ENCODE measurements around the gene ANKRD33B. TPM values are rescaled to one million over a fixed set of nuclear protein-coding genes. Genes with fewer than 3 reads are reported as not detected.

ANKRD33B gene
- total and polyA plus RNA-seq, 2 experiments from 2014 or later = 2.9 to 15.4 TPM

GRCh38 chr5:10528056-10528816 is 35.6 kb upstream of the ANKRD33B start:
- peak overlapping the region; percentile 26; the same call in 1 of the 2 replicates for H3K27ac ChIP-seq (ENCODE audit: low read depth)
- H3K4me1 Mint-ChIP-seq = peaks cover 28% of the 10 kb centered on the region
- no peak overlapping the region for H3K27ac Mint-ChIP-seq
- H2AFZ ChIP-seq = peak overlapping the region; percentile 92
- 0 out of 2 replicates have a peak, but pooled peaks cover 3% of the 10 kb centered on the region for H3K4me1 ChIP-seq (ENCODE audit: insufficient read depth)
- peaks cover 8% of the 10 kb centered on the region for H3K9me3 Mint-ChIP-seq
- no peaks in the 10 kb centered on the region for H3K27me3 ChIP-seq (ENCODE audit: insufficient read depth)
- no peak for DNase-seq (ENCODE audit: low spot score)
- H3K4me3 Mint-ChIP-seq = no peak overlapping the region
- TF ChIP-seq CTCF (conservative IDR thresholded peaks at IDR 0.05; ENCODE audit: low read depth in 2 of 2) (peak; percentile 38 to 43; a peak in 3 of 4 replicates), EZH2 (IDR thresholded peaks at IDR 0.05; ENCODE audit: low read depth, unreplicated experiment) (no peak)
- H4K20me1 ChIP-seq (replicated peaks; ENCODE audit: insufficient read depth) = no peaks in the 10 kb centered on the region
- no peak overlapping the region for H3K4me3 ChIP-seq
- no peaks in the 10 kb centered on the region for H3K79me2 ChIP-seq (replicated peaks; ENCODE audit: insufficient read depth)
- 0 out of 2 replicates have a peak, but pooled peaks cover 6% of the 10 kb centered on the region for H3F3A ChIP-seq (replicated peaks; ENCODE audit: low read depth)
- peak; percentile 20; the same call in 2 of the 3 replicates for ATAC-seq
- H3K9me2 ChIP-seq (ENCODE audit: insufficient read depth) = no peaks in the 10 kb centered on the region
- H3K36me3 Mint-ChIP-seq (ENCODE audit: low read depth) = peaks cover 1% of the 10 kb centered on the region; the same call in 1 of the 3 replicates
- no peak overlapping the region for H3K4me2 ChIP-seq
- peaks cover 7% of the 10 kb centered on the region for H3K27me3 Mint-ChIP-seq (ENCODE audit: insufficient read depth, low read depth, poor library complexity)
- H3K36me3 ChIP-seq (ENCODE audit: insufficient read depth) = no peaks in the 10 kb centered on the region

GRCh38 chr5:10528827-10529226 is 35.0 kb upstream of the ANKRD33B start:
- no peak for ATAC-seq
- Histone ChIP-seq H3K27ac (ENCODE audit: low read depth) (no peak overlapping the region), H4K20me1 (replicated peaks; ENCODE audit: insufficient read depth) (no peaks in the 10 kb centered on the region), H2AFZ (no peak overlapping the region), H3K4me3 (no peak overlapping the region), H3K4me2 (no peak overlapping the region), H3K4me1 (ENCODE audit: insufficient read depth) (0 out of 2 replicates have a peak, but pooled peaks cover 3% of the 10 kb centered on the region), H3F3A (replicated peaks; ENCODE audit: low read depth) (0 out of 2 replicates have a peak, but pooled peaks cover 6% of the 10 kb centered on the region), H3K27me3 (ENCODE audit: insufficient read depth) (no peaks in the 10 kb centered on the region), H3K36me3 (ENCODE audit: insufficient read depth) (no peaks in the 10 kb centered on the region), H3K9me2 (ENCODE audit: insufficient read depth) (no peaks in the 10 kb centered on the region), H3K79me2 (replicated peaks; ENCODE audit: insufficient read depth) (no peaks in the 10 kb centered on the region)
- Mint-ChIP-seq H3K27me3 (ENCODE audit: insufficient read depth, low read depth, poor library complexity) (peaks cover 7% of the 10 kb centered on the region), H3K4me3 (no peak overlapping the region), H3K27ac (peak overlapping the region; percentile 64), H3K9me3 (peaks cover 2% of the 10 kb centered on the region; the same call in 1 of the 3 replicates), H3K36me3 (ENCODE audit: low read depth) (no peaks in the 10 kb centered on the region), H3K4me1 (peaks cover 28% of the 10 kb centered on the region)
- no peak for DNase-seq (ENCODE audit: low spot score)
- no peak for TF ChIP-seq STAT1 (IDR thresholded peaks at IDR 0.05; ENCODE audit: unreplicated experiment)

- no peak overlapping the region for H3K27ac ChIP-seq (ENCODE audit: low read depth)
- H3F3A ChIP-seq (replicated peaks; ENCODE audit: low read depth) = 0 out of 2 replicates have a peak, but pooled peaks cover 6% of the 10 kb centered on the region
- Mint-ChIP-seq H3K9me3 (no peaks in the 10 kb centered on the region), H3K36me3 (ENCODE audit: low read depth) (no peaks in the 10 kb centered on the region), H3K27me3 (ENCODE audit: insufficient read depth, low read depth, poor library complexity) (peaks cover 12% of the 10 kb centered on the region), H3K27ac (no peak overlapping the region), H3K4me3 (no peak overlapping the region), H3K4me1 (peaks cover 16% of the 10 kb centered on the region)
- no peak for DNase-seq (ENCODE audit: low spot score)
- ATAC-seq = no peak
- no peaks in the 10 kb centered on the region for H3K79me2 ChIP-seq (replicated peaks; ENCODE audit: insufficient read depth)
- H3K4me2 ChIP-seq = no peak overlapping the region
- H3K27me3 ChIP-seq (ENCODE audit: insufficient read depth) = no peaks in the 10 kb centered on the region
- H3K4me1 ChIP-seq (ENCODE audit: insufficient read depth) = 0 out of 2 replicates have a peak, but pooled peaks cover 3% of the 10 kb centered on the region
- no peaks in the 10 kb centered on the region for H3K9me2 ChIP-seq (ENCODE audit: insufficient read depth)
- no peaks in the 10 kb centered on the region for H3K36me3 ChIP-seq (ENCODE audit: insufficient read depth)
- no peak overlapping the region for H3K4me3 ChIP-seq
- H4K20me1 ChIP-seq (replicated peaks; ENCODE audit: insufficient read depth) = no peaks in the 10 kb centered on the region
- H2AFZ ChIP-seq = no peak overlapping the region
- TF ChIP-seq EZH2 (IDR thresholded peaks at IDR 0.05; ENCODE audit: low read depth, unreplicated experiment) (no peak), CTCF (conservative IDR thresholded peaks at IDR 0.05; ENCODE audit: low read depth in 2 of 2) (no peak), STAT1 (IDR thresholded peaks at IDR 0.05; ENCODE audit: unreplicated experiment) (no peak), JUNB (IDR thresholded peaks at IDR 0.05; ENCODE audit: unreplicated experiment) (no peak), REST (IDR thresholded peaks at IDR 0.05; ENCODE audit: unreplicated experiment) (no peak), ZNF114 (CRISPR knock-in tag; IDR thresholded peaks at IDR 0.05) (no peak), EZH2phosphoT487 (IDR thresholded peaks at IDR 0.05; ENCODE audit: unreplicated experiment) (no peak)
These were observed 33.1 kb upstream of the ANKRD33B start for GRCh38 chr5:10530601-10531320.

Data from GM23338 (cell line).